ENCODE data around the gene NUP54. TPM values are rescaled to one million over a fixed set of nuclear protein-coding genes. Genes with fewer than 3 reads are reported as not detected.

The NUP54 gene
- total and polyA plus RNA-seq, 9 of the 15 experiments (the other 6 are each of a cell fraction or from before 2014, with no cell fraction given) = 29.6 to 115 (median 67.7) TPM

- TF ChIP-seq STAT5A (IDR thresholded peaks at IDR 0.05; ENCODE audit: borderline replicate concordance, low read length) (no peak), SIN3A (IDR thresholded peaks at IDR 0.05; ENCODE audit: borderline replicate concordance in 2 of 2, control insufficient read depth in 1 of 2, low read depth in 2 of 2, low read length in 2 of 2) (no peak), SMAD2 (IDR thresholded peaks at IDR 0.05; ENCODE audit: low read depth, low read length) (no peak), BRD9 (IDR thresholded peaks at IDR 0.05; ENCODE audit: low read depth, partially characterized antibody) (no peak), ZBTB49 (CRISPR knock-in tag; IDR thresholded peaks at IDR 0.05; ENCODE audit: borderline replicate concordance) (no peak), MLX (CRISPR knock-in tag; conservative IDR thresholded peaks at IDR 0.05) (no peak), EP300 (IDR thresholded peaks at IDR 0.05; ENCODE audit: low read length) (no peak), ZHX1 (conservative IDR thresholded peaks at IDR 0.05; ENCODE audit: low read length) (no peak), SREBF2 (CRISPR knock-in tag; IDR thresholded peaks at IDR 0.05) (no peak), TRIM28 (IDR thresholded peaks at IDR 0.05) (no peak), PHF21A (IDR thresholded peaks at IDR 0.05; ENCODE audit: borderline replicate concordance, low read depth) (no peak), ARID2 (IDR thresholded peaks at IDR 0.05) (peak; percentile 81), IRF1 (CRISPR knock-in tag; IDR thresholded peaks at IDR 0.05; ENCODE audit: borderline replicate concordance) (no peak), HMBOX1 (IDR thresholded peaks at IDR 0.05) (0 out of 2 replicates have a peak, but pooled peaks have one; percentile 27), KDM4B (IDR thresholded peaks at IDR 0.05; ENCODE audit: borderline replicate concordance in 2 of 2, low read depth in 1 of 2) (no peak), NFIX (CRISPR knock-in tag; IDR thresholded peaks at IDR 0.05; ENCODE audit: low read depth) (no peak), ZEB2 (IDR thresholded peaks at IDR 0.05) (no peak), KDM1A (IDR thresholded peaks at IDR 0.05) (no peak), FOXK2 (conservative IDR thresholded peaks at IDR 0.05 in 1 of 2, IDR thresholded peaks at IDR 0.05 in 1 of 2; ENCODE audit: low read depth in 2 of 2) (peak; percentile 75 to 76)
Observed at GRCh38 chr4:76179398-76180318, 31.5 kb upstream of the NUP54 start (continued).

All from K562 (cell line).